SU-DHL-6 (cell line): ENCODE measurements around the gene SOX13.

ENCODE experiments used
- EZH2phosphoT487 ChIP-seq: fragments of 200-600 bp; sonication (generic), shearing (Covaris generic); conservative IDR thresholded peaks from 2 replicates; pipeline ENCODE4 v1.6.1; 2018; ENCODE audit warnings: mild to moderate bottlenecking, antibody characterized with exemption, low read length, moderate library complexity, mixed read lengths
- TF ChIP-seq, protein P1 (sequence below): fragments of 200-600 bp; sonication (generic); IDR thresholded peaks from one replicate; pipeline ENCODE4 v1.5.1; 2017; ENCODE audit warnings: antibody characterized with exemption, mild to moderate bottlenecking, low read length, moderate library complexity; ENCODE audit not compliant: insufficient read depth, poor library complexity, severe bottlenecking

DNA sequence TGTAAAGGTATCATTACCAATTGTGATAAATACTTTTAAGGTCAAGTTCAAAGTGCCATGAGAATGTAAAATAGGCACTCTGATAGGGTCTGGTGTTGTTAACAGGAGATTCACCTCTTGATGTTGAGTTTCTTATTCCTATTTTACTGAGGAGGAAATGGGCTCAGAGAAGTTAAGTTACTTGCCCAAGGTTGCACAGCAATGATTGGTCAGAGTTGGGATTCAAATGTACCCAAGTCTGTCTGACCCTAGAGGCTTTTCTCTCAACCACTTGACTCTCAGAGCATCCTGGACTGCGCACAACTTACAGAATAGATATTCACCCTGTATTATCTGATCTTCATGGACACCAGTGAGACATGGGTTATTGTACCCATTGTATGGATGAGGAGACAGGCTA, 33.9 kb downstream of the SOX13 start:
- TF ChIP-seq, protein P1, sequence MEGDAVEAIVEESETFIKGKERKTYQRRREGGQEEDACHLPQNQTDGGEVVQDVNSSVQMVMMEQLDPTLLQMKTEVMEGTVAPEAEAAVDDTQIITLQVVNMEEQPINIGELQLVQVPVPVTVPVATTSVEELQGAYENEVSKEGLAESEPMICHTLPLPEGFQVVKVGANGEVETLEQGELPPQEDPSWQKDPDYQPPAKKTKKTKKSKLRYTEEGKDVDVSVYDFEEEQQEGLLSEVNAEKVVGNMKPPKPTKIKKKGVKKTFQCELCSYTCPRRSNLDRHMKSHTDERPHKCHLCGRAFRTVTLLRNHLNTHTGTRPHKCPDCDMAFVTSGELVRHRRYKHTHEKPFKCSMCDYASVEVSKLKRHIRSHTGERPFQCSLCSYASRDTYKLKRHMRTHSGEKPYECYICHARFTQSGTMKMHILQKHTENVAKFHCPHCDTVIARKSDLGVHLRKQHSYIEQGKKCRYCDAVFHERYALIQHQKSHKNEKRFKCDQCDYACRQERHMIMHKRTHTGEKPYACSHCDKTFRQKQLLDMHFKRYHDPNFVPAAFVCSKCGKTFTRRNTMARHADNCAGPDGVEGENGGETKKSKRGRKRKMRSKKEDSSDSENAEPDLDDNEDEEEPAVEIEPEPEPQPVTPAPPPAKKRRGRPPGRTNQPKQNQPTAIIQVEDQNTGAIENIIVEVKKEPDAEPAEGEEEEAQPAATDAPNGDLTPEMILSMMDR: no peak
- TF ChIP-seq EZH2phosphoT487: no peak
